NCI-H460 (cell line): ENCODE results near the gene FRMD4A. TPM values are rescaled to one million over a fixed set of nuclear protein-coding genes. Genes with fewer than 3 reads are reported as not detected.

Experiments used
- DNase-seq: peaks from one replicate; pipeline ENCODE4 v3.0.0-alpha.2; 2016; ENCODE audit warnings: low read depth; ENCODE audit errors: extremely low read depth
- total RNA-seq: library from RNA; depleted of rRNA; stranded (reverse); fragments of >200 nt; shearing (Covaris generic); gene quantifications from 2 replicates; pipeline ENCODE4 v1.2.3, GENCODE V29; 2014

Gene FRMD4A
- total RNA-seq, 1 experiment from 2014 or later = 4.2 TPM

GRCh38 chr10:14025283-14026189, 305.2 kb downstream of the FRMD4A start:
- no peak for DNase-seq

- DNase-seq = no peak
Observed at GRCh38 chr10:14024329-14025202, 306.2 kb downstream of the FRMD4A start.

- no peak for DNase-seq
Observed at GRCh38 chr10:14023673-14024328, 306.9 kb downstream of the FRMD4A start.

GRCh38 chr10:14022954-14023672, 307.6 kb downstream of the FRMD4A start:
- DNase-seq = no peak

- no peak for DNase-seq
Observed at GRCh38 chr10:14022052-14022451, 308.7 kb downstream of the FRMD4A start.

- no peak for DNase-seq
Observed at GRCh38 chr10:14020037-14020664, 310.6 kb downstream of the FRMD4A start.

- no peak for DNase-seq
Observed at GRCh38 chr10:14017467-14017866, 313.3 kb downstream of the FRMD4A start.

- no peak for DNase-seq
Observed at GRCh38 chr10:14016931-14017333, 313.8 kb downstream of the FRMD4A start.

GRCh38 chr10:14016011-14016536, 314.6 kb downstream of the FRMD4A start:
- DNase-seq = no peak

- DNase-seq = no peak
Observed at GRCh38 chr10:14014423-14014822, 316.3 kb downstream of the FRMD4A start.

- no peak for DNase-seq
Observed at GRCh38 chr10:14010769-14011574, 319.8 kb downstream of the FRMD4A start.

GRCh38 chr10:14010101-14010558, 320.6 kb downstream of the FRMD4A start:
- DNase-seq = no peak

GRCh38 chr10:14009371-14010100, 321.2 kb downstream of the FRMD4A start:
- DNase-seq = no peak

- no peak for DNase-seq
Observed at GRCh38 chr10:14008740-14009080, 322.0 kb downstream of the FRMD4A start.

GRCh38 chr10:14004536-14004935, 326.2 kb downstream of the FRMD4A start:
- DNase-seq = no peak

GRCh38 chr10:14003517-14004184, 327.1 kb downstream of the FRMD4A start:
- DNase-seq = no peak

- no peak for DNase-seq
Observed at GRCh38 chr10:14001298-14002040, 329.3 kb downstream of the FRMD4A start.
